Gastroesophageal sphincter (tissue), 3 donors: ENCODE data around the gene MRPS14.

Experiments used
- CTCF ChIP-seq, 4 experiments: fragments of 200-600 bp in 2 of 4; fragments of 450-650 bp in 2 of 4; sonication (generic) in 1 of 4; IDR thresholded peaks; one replicate each; pipeline ENCODE4 v1.5.1; 2017 to 2019; ENCODE audit warnings: antibody characterized with exemption in 4 of 4, mild to moderate bottlenecking in 2 of 4, moderate library complexity in 2 of 4
- EP300 ChIP-seq: sonication (generic); formaldehyde crosslinking; IDR thresholded peaks from one replicate; pipeline ENCODE4 v1.6.1; 2017; ENCODE audit warnings: antibody characterized with exemption, mild to moderate bottlenecking

- TF ChIP-seq EP300 (no peak), CTCF (IDR thresholded peaks at IDR 0.05) (no peak)
These were observed 32.7 kb downstream of the MRPS14 start for GRCh38 chr1:174990382-174990999.
